Stimulated activated CD4-positive, alpha-beta T cell treated with anti-CD3 and anti-CD28 coated beads, Interleukin-15, amount 100 ng/mL, for 24 hours (primary cell): ENCODE data around the gene SUGP2.
A peak's percentile ranks its signal among the peaks of the same experiment; 100 is the strongest.

ENCODE experiments used
- DNase-seq: peaks from one replicate; pipeline ENCODE4 v3.0.0-alpha.2; 2020

SUGP2 gene

GRCh38 chr19:19033426-19034203 lies at the start of gene SUGP2, which contains the start of gene ARMC6:
Gene SUGP2 (minus strand): TSS chr19:19033517. CDS start chr19:19031071, 2,446 bp downstream.
Gene ARMC6 (plus strand): TSS chr19:19033603. CDS start chr19:19034210, 607 bp downstream.
- DNase-seq, result peak; percentile 91

- DNase-seq, result no peak
Measured at GRCh38 chr19:19081642-19082151, 48.4 kb upstream of the SUGP2 start.

GRCh38 chr19:19079571-19079970 lies 46.3 kb upstream of the SUGP2 start:
- DNase-seq, result no peak

GRCh38 chr19:19078801-19079200 lies 45.5 kb upstream of the SUGP2 start:
- DNase-seq, result no peak

- DNase-seq, result no peak
Measured at GRCh38 chr19:19077103-19077502, 43.8 kb upstream of the SUGP2 start.

GRCh38 chr19:19076476-19076875 lies 43.2 kb upstream of the SUGP2 start:
- DNase-seq, result no peak

GRCh38 chr19:19075126-19075525 lies 41.8 kb upstream of the SUGP2 start:
- DNase-seq, result no peak

- no peak for DNase-seq
Measured at GRCh38 chr19:19074196-19074882, 41.0 kb upstream of the SUGP2 start.

GRCh38 chr19:19071897-19072296 lies 38.6 kb upstream of the SUGP2 start:
- no peak for DNase-seq

- DNase-seq, result no peak
Measured at GRCh38 chr19:19068659-19069654, 35.6 kb upstream of the SUGP2 start.

- no peak for DNase-seq
Measured at GRCh38 chr19:19067276-19068072, 34.2 kb upstream of the SUGP2 start.

GRCh38 chr19:19064811-19065745 lies 31.8 kb upstream of the SUGP2 start:
- DNase-seq, result peak; percentile 56

GRCh38 chr19:19064098-19064722 lies 30.9 kb upstream of the SUGP2 start:
- DNase-seq, result no peak

- peak; percentile 99 for DNase-seq
Measured at GRCh38 chr19:19063183-19064097, 30.1 kb upstream of the SUGP2 start, which contains the start of gene SLC25A42. Gene SLC25A42 (plus strand): TSS chr19:19063994. CDS start chr19:19096125, 32,131 bp downstream.

- DNase-seq, result peak; percentile 57
Measured at GRCh38 chr19:19062454-19063182, 29.3 kb upstream of the SUGP2 start.

GRCh38 chr19:19061506-19061905 lies 28.2 kb upstream of the SUGP2 start:
- DNase-seq, result no peak

- DNase-seq, result no peak
Measured at GRCh38 chr19:19059837-19060611, 26.7 kb upstream of the SUGP2 start.
